NCI-H1092 (cell line): ENCODE data around the gene IFI44.

Experiments used
- DNase-seq: peaks from one replicate; lab custom pipeline; 2025; lab: John Stamatoyannopoulos, UW

IFI44 gene

DNA sequence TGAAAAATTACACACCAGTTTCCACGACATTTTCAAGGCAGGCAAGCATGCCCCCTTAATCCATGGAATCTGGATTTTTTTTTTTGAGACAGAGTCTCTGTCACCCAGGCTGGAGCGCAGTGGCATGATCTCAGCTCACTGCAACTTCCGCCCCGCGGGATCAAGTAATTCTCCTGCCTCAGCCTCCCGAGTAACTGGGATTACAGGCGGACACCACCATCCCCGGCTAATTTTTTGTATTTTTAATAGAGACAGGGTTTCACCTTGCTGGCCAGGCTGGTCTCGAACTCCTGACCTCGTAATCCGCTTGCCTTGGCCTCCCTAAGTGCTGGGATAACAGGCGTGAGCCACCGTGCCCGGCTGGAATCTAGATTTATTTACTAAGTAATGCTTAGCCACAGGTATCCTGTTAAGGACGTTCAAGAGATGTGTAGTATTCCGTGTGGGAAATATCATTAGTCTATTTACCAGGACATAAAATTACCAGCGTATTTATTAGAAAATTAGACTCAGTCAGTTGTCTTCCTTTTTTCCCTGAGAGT, 2.5 kb downstream of the IFI44 start:
- DNase-seq, result no peak

DNA sequence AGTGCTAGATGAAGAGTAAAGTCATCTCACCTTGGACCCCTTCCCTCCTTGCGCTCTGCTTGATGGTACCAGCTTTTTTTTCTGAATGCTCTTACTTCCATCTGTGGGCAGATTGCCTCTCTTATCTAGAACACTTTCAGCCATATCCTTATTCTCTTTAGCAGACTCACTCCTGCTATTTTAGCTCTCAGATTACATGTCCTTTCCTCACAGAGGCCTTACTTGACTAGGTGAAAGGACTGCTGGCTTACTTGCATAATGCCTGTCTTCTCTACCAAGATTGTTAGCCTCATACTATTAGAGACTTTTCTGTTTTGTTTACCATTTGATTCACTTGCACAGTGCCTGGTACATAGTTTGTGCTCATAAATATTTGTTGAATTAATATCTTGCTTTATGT, 9.3 kb downstream of the IFI44 start:
- no peak for DNase-seq

DNA sequence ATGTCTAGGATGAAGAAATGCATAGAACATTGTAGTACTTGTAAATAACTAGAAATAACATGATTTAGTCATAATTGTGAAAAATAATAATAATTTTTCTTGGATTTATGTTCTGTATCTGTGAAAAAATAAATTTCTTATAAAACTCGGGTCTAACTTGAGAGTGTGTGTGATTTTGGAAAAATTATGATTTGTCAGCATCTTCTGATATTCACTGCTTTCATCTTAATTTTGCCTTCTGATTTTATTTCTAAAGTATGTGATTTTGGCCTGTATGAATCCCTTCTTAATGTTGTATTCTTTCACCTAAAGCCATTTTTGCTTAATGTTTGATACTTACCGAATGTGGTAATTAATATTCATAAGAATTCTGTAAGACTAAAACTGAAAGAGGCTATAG, 14.3 kb downstream of the IFI44 start:
- no peak for DNase-seq

DNA sequence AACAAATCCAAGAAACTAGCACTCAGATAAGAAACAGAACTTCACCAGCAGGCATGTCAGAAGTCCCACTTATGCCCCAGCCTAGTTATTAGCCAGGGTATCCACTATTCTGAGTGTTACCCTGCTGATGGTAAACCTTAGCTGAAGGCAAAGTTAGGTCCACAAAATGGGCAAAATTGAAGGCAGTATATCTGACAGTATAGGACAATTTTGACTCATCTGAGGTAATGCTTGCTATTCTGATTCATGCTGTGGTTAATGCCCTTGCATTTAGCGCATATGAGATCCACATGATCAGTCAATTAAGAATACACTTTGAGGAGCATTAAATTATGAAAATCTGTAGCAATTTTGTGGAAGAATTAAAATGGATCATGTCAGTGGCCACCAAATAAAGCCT, 15.1 kb downstream of the IFI44 start:
- DNase-seq, result no peak

DNA sequence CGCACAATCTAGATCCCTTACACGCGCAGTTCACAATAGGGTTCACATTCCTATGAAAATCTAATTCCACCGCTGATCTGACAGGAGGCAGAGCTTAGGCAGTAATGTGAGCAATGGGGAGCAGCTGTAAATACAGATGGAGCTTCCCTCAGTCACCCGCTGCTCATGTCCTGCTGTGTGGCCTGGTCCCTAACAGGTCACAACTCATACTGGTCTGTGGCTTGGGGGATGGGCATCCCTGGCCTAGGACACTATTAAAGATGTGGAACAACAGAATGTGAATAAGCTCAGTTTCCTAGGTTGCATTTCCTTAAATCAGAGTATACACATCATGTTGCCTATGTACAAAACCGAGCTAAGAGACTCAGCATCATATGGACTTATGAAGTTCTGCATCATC, 16.2 kb downstream of the IFI44 start:
- no peak for DNase-seq

DNA sequence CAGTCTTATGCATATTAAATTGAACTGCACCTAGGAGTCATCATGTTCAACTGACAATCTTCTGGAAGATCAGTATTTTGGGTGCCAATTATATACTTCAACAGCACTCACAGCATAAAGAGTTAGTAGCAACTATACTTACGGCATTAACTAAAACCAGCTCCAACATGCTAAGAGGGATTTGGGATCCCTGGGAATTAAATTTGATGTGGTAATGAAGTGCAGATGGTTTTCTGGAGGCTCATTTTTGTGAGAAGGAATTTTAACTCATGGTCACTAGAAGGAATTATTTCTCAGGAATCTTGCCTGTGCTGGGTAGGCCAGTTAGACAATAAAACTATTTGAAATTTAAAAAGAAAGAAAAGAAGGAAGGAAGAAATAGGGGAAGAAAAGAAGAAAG, 18.3 kb downstream of the IFI44 start:
- no peak for DNase-seq

DNA sequence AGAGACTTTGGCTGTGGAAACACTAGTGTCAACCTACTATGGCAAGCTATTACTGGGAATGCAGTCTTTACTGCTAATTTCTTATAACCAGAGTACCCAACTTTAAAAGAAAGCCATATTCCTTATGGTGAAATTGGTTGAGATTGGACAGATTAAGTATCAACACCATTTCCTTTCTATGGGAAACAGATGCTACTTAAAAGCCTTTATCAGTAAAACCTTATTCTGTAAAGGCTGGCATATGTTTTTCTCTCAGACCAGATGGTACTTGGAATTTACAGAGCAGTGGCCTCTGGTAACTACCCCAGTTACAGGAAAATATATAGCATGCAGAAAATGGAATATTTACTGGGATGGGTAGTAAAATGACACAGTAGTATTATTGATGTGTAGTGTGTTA, 18.8 kb downstream of the IFI44 start:
- no peak for DNase-seq

DNA sequence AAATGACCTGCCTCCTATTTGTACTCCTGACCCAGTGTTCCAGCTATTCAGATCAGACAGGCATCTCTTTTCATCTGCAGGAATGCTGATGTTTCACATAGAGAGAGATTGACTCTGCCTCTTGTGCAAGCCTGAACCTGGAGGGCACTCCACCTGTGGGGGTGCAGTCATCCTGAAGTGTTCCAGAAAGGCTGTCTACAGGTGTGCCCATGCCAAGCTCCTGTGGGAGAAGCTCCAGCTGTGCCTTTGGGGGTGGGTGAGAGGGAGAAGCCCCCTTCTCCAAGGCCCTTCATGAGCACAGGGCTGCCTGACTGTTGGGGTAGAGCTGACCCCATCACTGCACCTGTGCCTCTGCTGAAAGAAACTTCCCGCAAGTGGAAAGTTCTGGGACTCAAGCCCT, 22.8 kb downstream of the IFI44 start:
- DNase-seq, result no peak

DNA sequence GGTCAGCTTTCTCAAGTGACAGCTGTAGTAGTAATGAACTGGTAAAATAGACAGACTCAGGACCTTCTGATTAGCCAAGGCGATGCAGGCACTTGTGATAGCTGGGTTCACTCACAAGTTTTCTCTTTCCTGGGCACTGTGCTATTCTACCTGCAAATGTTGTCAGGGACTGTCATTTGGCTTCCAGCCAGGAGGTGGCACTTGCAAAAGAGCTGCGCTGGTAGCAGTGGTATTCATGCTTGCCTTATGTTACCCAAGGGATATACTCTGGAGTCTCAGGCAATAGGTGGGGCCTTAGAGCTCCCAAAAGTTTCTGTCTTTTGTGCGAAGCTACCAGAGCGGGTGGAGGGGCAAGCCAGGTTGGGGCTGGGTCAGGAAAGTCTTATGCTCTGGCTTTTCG, 23.5 kb downstream of the IFI44 start:
- DNase-seq, result no peak

DNA sequence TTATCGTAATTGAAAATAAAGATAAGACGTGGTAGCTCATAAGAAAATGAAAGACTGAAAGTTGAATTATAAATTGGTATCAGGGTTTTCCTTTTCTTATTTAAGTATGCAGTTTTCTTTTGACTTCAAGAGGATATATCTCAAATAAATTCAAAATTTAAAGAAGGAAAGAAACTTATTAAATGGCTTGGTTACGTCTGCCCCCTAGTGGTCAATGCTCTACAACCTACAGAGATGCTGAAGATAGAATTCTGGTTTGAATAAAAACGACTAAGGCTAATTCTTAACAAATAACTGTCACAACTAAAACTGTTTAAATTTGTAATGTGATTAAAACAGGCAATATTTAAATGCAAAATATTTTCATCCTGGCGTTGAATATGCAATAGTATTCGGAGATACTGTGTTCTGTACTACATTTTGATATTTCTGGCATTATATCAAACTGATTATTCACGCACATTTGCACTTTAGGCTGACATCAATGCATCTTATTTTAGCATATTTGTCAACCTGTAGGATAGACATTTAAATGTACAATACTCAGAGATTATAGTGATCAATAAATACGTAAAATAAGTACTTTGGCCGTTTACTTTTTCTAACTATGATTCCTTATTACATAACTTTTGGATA, 26.8 kb downstream of the IFI44 start:
- DNase-seq, result peak; percentile 4

DNA sequence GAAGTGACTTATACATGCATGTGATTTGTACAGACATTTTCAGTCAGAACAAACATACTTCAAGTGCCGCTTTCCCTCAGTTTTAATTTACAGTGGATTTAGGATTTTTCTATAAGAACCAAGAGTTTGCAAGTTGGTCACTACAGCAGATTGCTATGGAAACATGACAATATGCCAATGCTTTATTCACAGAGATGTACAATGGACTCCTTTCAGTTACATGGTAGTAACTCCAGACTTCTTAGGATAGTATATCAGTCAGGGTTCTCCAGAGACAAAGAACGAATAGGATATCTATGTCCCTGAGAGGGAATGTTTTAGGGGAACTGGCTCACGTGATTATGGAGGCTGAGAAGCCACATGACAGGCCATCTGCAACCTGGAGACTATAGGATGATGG, 27.4 kb downstream of the IFI44 start:
- DNase-seq, result no peak

DNA sequence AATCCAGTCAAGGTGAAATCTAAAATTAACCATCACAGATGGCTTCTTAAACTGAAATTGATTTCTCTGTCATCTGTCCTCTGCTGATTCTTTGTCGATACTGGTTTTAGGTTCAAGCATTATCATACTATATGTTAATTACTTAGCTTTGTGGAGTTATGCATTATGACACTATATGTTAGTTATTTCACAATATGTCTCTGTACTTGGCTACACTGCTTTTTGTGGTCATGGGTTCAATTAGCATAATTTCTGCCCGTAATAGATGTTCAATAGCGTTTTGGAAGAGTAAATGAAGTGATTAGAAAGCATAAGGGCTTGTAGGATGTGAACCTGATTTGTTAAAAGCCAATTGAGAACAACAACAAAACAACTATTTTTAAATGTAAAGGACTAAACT, 28.2 kb downstream of the IFI44 start:
- DNase-seq, result no peak

DNA sequence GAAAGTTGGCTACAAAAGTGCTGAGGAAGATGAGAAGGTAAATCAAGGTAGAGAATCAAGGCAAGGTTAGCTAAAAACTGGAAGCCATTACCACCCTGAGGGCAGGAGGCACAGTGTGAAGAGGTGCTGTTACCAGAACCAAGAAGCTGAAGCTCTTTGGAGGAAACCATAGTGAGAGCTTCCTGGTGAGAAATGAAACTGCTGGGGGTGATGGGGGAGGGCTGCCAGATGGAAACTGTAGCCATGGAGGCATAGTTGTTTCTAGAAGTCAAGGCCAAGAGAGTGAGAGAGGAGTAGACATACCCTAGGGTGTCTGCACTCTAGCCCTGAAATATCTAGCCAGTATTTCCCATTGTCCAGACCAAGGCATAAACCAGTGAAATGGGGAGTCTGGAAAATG, 28.7 kb downstream of the IFI44 start:
- DNase-seq, result no peak

DNA sequence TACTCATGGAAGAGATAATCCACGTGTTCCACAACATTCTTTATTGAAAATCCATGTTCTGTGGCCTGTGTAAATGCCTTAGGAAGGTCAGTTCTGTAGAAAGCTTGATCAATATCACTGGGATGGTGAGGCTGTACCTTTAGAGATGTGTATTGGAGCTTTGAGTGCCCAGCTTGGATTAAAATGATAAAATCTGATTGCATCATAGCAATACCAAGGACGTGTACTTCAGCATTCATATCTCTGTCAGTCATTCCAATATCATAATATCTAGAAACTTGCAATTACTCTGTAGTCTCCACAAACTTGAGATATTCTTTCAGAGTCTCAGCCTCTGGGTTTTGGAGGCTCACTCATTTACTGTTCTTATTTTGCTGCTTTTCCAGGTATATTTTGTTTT, 31.6 kb downstream of the IFI44 start:
- DNase-seq, result no peak

DNA sequence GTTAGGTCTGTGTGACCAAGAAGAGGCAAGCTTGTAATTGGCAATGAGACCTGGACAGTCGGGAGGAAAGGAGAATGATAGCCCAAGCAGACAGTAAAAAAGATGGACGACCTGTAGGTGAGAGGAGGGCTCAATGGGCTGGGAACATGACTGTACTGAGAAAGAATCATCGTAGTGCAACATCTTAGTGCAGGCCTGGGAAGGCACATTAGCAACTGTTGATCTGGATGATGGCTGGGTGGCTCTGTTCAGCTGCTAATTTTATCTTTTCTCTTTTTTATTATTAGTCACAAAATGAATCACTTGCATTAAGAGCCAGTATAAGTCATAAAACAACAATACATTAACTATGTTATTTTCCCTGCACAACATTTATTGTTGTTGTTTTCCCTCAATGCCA, 32.9 kb downstream of the IFI44 start:
- no peak for DNase-seq

DNA sequence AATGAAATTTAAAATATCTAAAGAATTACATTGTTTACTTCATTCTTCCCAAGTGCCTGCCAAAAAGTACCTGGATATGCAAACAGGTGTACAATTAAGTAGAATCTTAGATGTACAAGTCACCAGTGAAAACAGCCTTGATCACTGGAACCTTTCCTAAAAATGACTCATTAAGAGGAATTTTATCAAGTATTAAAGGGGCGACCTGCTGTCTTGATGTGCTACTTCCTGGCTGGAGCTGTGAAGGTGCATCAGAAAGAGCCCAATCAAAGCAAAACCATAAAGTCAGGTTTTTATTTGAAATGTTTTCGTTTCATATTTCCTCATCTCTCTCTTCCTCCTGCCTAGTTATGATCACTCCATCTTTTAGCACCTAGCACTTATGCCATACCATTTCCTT, 33.4 kb downstream of the IFI44 start:
- no peak for DNase-seq

DNA sequence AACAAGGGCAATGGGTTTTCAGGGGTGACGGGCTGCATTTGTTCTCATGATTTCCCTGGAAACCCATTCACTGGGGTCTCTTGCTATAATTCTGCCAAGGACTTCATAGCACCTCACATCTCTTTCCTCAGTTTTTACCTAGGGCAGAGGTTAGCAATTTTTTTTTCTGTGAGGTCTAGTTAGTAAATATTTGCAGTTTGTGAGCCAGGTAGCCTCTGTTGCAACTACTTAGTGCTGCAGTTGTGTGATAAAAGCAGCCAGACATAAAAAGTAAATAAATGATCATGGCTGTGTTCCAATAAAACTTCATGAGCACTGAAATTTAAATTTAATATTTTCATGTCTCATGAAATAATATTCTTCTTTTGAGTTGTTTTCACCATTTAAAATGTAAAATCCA, 37.7 kb downstream of the IFI44 start:
- no peak for DNase-seq

DNA sequence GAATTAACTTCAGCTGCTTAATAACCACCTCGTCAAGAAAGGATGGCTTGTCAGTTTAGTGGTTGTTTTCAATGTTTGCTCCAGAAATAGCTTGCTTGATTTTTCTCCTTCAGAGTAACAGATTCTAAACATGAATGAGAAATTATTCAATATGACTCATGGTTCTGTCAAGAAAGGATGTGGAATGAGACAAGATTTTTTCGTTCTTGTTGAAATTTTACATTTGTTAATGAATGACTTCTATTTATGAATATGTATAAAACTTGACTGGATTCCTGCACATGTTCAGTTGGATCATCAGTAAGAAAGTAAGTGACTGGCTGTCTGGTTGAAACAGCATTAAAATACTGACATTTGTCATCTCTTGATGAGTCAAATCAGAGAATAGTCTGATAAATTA, 38.3 kb downstream of the IFI44 start:
- no peak for DNase-seq

DNA sequence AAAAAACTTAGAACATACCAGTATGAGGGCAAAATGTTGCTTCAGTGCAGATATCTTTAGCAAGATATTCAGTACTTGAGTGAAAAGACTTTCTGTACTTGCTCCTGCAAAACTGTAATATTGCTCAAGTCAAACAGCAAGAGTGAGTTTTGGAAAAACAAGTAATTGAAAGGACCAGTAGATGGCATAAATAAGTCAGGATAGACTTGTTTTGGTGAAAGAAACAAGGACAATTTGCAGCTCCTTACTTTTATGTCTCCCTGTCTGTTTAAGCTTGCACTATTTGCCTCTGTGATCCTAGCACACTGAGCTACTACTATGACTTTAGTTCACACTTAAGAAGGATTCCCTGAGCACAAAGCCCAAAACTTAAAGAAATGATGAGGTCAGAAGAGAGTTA, 39.1 kb downstream of the IFI44 start:
- DNase-seq, result no peak

DNA sequence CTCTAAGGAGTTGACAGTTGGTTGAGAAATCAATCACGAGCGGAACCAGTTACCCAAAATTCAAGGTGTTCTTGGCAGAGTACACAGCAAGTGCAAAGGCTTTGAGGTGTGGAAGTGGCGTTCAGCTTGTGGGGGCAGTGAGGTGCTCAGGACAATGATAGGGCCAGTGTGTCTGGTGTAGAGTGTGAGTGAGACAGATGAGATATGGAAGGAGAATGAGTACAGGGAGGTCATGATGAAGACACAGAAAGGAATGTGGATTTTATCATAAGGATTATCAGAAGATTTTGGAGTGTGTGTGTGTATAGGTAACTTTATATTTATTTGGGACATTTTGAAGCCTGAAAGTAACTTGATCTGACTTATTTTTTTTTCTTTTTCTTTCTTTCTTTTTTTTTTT, 40.9 kb downstream of the IFI44 start:
- no peak for DNase-seq

DNA sequence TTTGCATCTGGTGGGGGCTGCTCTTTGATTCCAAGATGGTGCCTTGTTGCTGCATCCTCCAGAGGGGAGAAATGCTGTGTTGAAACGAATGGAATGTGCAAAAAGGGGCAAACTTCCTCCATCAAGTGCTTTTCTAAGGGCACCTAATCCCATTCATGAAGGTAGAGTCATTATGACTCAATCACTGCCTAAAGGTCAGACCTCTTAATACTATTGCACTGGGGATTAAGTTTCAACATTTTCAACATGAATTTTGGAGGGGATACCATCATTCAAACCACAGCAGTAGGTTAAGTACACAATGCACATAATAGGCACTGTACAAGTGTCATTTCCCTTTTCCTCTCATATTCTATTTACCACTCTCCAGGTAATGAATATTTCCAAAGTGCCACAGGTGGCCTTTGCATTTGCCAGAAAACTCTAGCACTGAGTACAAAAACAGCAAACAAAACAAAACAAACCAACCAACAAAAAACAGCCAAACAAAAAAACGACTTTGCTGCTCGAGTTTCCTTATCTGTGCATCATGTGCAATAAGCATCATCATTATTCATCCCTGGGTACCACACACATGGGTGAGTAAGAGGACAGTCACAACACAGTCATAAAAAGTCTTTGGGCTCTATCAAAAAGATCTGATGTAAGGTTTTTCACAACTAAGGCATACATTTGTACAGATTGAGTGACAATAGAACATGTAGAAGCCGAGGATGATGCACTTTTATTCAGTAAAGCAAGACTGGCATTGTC, 42.5 kb downstream of the IFI44 start:
- no peak for DNase-seq

DNA sequence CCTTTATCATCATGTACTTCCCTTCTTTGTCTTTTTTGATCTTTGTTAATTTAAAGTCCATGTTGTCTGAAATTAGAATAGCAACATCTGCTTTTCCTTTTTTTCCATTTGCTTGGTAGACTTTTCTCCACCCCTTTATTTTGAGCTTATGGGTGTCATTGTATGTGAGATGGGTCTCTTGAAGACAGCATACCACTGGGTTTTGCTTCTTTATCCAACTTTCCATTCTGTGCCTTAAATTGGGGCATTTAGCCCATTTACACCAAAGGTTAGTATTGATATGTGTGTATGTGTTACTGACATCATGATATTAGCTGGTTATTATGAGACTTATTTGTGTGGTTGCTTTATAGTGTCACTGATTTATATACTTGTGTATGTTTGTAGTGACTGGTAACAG, 50.2 kb downstream of the IFI44 start:
- no peak for DNase-seq

DNA sequence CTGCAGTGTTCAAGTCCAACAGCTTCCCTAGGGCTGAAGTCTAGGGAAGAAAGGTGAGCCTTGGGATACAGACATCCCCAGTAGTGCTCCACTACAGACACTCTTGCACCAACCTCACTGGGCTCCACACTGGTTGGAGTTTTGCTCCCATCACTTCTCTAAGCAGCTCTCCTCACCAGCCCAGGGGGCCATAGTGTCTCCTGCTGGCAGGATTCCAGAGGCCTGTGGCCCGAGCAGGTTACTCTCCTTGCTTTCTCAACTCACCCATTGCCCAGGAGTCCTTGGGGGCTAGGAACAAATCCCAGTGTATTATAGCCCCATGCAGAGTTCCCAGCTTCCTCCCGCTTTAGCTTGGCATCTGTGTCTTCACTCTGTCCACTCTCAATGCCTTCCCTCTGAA, 52.8 kb downstream of the IFI44 start:
- DNase-seq, result no peak

DNA sequence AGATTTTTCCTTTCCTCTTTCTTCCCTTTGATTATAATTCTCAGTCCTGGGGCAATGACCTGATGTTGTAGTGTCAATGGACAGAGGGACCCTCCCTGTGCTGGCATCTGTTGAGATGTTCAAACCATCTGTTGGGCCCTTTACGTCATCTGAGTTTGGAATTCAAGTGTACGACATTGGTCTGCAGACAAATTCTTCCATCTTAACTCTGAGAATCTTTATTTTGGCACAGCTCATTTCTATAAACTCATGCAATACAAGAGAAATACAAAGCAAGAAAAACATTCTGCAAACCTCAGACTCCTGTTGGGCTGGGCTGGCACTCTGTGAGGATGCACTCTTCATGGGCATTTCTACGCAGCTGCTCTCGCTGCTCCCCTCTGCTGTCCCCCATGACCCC, 54.2 kb downstream of the IFI44 start:
- DNase-seq, result no peak
